ENCODE measurements around the gene MMP17. TPM values are rescaled to one million over a fixed set of nuclear protein-coding genes. Genes with fewer than 3 reads are reported as not detected.

MMP17 gene
- total and polyA plus RNA-seq, 8 donors = 2.0 to 5.2 (median 3.3) TPM

GRCh38 chr12:131789638-131790037 lies 38.6 kb upstream of the MMP17 start:
- DNase-seq = no peak
- no peak for ATAC-seq
- intact Hi-C loops (cut with DNase I) = no loop called here
- Histone ChIP-seq H3K9me3 (no peaks in the 10 kb centered on the region), H3K27ac (no peak overlapping the region), H3K4me3 (no peak overlapping the region), H3K36me3 (peaks cover 0 to 96% of the 10 kb centered on the region in 2 donors), H3K27me3 (no peaks in the 10 kb centered on the region), H3K4me1 (no peaks in the 10 kb centered on the region)
- TF ChIP-seq, protein P1, sequence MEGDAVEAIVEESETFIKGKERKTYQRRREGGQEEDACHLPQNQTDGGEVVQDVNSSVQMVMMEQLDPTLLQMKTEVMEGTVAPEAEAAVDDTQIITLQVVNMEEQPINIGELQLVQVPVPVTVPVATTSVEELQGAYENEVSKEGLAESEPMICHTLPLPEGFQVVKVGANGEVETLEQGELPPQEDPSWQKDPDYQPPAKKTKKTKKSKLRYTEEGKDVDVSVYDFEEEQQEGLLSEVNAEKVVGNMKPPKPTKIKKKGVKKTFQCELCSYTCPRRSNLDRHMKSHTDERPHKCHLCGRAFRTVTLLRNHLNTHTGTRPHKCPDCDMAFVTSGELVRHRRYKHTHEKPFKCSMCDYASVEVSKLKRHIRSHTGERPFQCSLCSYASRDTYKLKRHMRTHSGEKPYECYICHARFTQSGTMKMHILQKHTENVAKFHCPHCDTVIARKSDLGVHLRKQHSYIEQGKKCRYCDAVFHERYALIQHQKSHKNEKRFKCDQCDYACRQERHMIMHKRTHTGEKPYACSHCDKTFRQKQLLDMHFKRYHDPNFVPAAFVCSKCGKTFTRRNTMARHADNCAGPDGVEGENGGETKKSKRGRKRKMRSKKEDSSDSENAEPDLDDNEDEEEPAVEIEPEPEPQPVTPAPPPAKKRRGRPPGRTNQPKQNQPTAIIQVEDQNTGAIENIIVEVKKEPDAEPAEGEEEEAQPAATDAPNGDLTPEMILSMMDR (IDR thresholded peaks at IDR 0.05) = no peak

DNA sequence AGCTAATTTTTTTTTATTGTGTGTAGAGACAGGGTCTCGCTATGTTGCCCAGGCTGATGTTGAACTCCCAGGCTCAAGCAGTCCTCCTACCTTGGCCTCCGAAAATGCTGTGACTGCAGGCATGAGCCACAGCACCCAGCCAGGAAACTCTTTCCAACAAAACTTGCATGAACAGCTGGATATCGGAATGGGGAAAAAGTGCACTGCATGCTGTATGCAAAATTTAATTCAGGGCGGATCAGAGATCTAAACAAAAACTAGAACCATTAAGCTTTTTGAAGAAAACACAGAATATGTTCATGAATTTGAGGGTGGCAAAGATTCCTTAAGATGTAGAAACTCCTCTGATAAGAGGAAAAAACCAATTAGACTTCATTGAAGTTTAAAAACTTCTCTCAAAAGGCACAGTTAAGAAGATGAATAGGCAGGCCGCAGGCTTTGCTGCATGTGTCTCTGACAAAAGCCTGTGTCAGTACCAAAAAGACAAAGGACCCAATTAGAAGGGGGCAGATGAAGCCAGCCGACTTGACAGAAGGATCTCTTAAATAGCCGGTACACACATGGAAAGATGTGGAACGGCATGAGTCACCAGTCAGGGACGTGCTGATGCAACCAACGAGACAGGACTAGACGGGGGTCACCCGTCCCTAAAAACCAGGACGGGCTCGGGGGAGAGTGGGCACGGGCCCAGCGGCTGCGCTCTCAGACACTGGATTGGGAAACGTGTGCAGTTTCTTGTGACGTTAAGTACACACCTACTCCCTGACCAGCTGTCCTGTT lies 34.8 kb upstream of the MMP17 start:
- peaks cover 0 to 83% of the 10 kb centered on the region in 2 donors for H3K36me3 ChIP-seq

DNA sequence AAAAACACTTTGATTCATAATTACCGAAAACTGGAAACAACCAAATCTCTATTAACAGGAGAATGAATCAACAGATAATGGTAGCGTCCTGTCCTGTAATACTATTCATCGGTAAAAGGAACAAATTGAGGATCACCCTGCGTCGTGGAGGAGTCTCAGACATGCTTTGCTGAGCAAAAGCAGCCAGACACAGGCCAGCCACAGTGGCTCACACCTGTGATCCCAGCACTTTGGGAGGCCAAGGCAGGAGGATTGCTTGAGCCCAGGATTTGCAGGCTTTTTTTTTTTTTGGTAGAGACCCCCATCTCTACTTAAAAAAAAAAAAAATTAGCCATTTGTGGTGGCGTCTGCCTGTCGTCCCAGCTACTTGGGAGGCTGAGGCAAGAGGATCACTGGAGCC lies 34.1 kb upstream of the MMP17 start:
- DNase-seq = no peak
- H3K36me3 ChIP-seq = peaks cover 0 to 83% of the 10 kb centered on the region in 2 donors
- no peak for ATAC-seq
- H3K27me3 ChIP-seq = no peaks in the 10 kb centered on the region
- intact Hi-C loops (cut with DNase I) = no loop called here
- peaks cover 0 to 11% of the 10 kb centered on the region in 2 donors for H3K4me1 ChIP-seq
- H3K9me3 ChIP-seq = no peaks in the 10 kb centered on the region
- H3K27ac ChIP-seq = no peak overlapping the region
- TF ChIP-seq, protein P1 (IDR thresholded peaks at IDR 0.05) = no peak
- H3K4me3 ChIP-seq = no peak overlapping the region

More for the DNA sequence above, 34.8 kb upstream of the MMP17 start:
- H3K27me3 ChIP-seq = no peaks in the 10 kb centered on the region
- peaks cover 0 to 11% of the 10 kb centered on the region in 2 donors for H3K4me1 ChIP-seq
- H3K4me3 ChIP-seq = no peak overlapping the region
- no peak for DNase-seq
- intact Hi-C loops (cut with DNase I) = no loop called here
- TF ChIP-seq, protein P1 (IDR thresholded peaks at IDR 0.05) = no peak
- H3K27ac ChIP-seq = no peak overlapping the region
- no peaks in the 10 kb centered on the region for H3K9me3 ChIP-seq
- ATAC-seq = no peak

DNA sequence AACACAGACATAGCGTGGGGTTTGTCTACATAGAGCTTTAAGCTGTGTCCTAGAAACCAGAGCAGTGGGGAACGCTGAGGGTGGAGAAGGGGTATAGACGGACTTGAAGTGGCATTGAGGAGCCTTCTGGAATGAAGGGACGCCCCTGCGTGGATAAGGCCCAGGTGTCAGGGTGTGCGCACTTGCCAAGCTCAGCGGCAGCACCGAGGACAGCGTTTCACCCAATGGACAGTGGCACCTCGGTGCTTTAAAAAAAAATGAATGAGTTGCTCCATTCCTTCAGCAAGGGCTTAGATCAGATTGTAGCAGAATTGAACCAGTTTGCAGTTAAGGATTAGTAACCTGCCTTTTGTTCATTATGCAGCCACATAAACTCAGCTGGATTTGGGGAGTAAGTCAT lies 33.6 kb upstream of the MMP17 start:
- ATAC-seq (no peak), DNase-seq (no peak)
- intact Hi-C loops (cut with DNase I) = no loop called here
- Histone ChIP-seq H3K4me3 (no peak overlapping the region), H3K36me3 (peaks cover 0 to 83% of the 10 kb centered on the region in 2 donors), H3K27me3 (no peaks in the 10 kb centered on the region), H3K9me3 (no peaks in the 10 kb centered on the region), H3K27ac (no peak overlapping the region), H3K4me1 (peaks cover 0 to 11% of the 10 kb centered on the region in 2 donors)
- TF ChIP-seq, protein P1 (IDR thresholded peaks at IDR 0.05) = no peak

GRCh38 chr12:131795064-131795463 lies 33.1 kb upstream of the MMP17 start:
- ATAC-seq (no peak), DNase-seq (no peak)
- TF ChIP-seq, protein P1 (IDR thresholded peaks at IDR 0.05) = no peak
- no peaks in the 10 kb centered on the region for H3K9me3 ChIP-seq
- intact Hi-C loops (cut with DNase I) = no loop called here
- no peak overlapping the region for H3K4me3 ChIP-seq
- H3K27ac ChIP-seq = no peak overlapping the region
- H3K36me3 ChIP-seq = peaks cover 0 to 83% of the 10 kb centered on the region in 2 donors
- no peaks in the 10 kb centered on the region for H3K27me3 ChIP-seq
- H3K4me1 ChIP-seq = peaks cover 0 to 11% of the 10 kb centered on the region in 2 donors

All from left lung (tissue), 10 donors.